Keratinocyte (primary cell): ENCODE results near the gene RASA3. TPM values are rescaled to one million over a fixed set of nuclear protein-coding genes. Genes with fewer than 3 reads are reported as not detected.
"Not testable (repeated sequence)": the region's sequence is repeated elsewhere in the genome, so short reads cannot be mapped to it uniquely, and the experiment has no call there.

ENCODE experiments used
- DNase-seq: peaks from one replicate; pipeline ENCODE4 v3.0.0-alpha.2; 2011; ENCODE audit warnings: low read depth, missing footprints, low spot score
- FAIRE-seq: peaks from 2 replicates; lab custom pipeline; 2011; peaks lifted over from hg19 to GRCh38; lab: Jason Lieb, UNC
- H2AFZ ChIP-seq: 2 replicates; pipeline ENCODE4 v1.6.0; 2012; ENCODE audit warnings: low read length, control low read depth, inconsistent platforms; ENCODE audit not compliant: control insufficient read depth
- H3K27ac ChIP-seq: 2 replicates; pipeline ENCODE4 v1.5.1; 2011; ENCODE audit warnings: low read length; ENCODE audit not compliant: control insufficient read depth, insufficient read depth
- H3K27me3 ChIP-seq: 3 replicates; pipeline ENCODE4 v1.6.0; 2011; ENCODE audit warnings: low read length; ENCODE audit not compliant: control insufficient read depth, insufficient read depth; ENCODE audit errors: extremely low read depth
- H3K36me3 ChIP-seq, 2 experiments: 2 replicates in 1 of 2; 3 replicates in 1 of 2; pipeline ENCODE4 v1.5.1; 2011; ENCODE audit warnings: low read length in 2 of 2, mild to moderate bottlenecking in 1 of 2; ENCODE audit not compliant: control insufficient read depth in 2 of 2, insufficient read depth in 2 of 2; ENCODE audit errors: extremely low read depth in 1 of 2
- H3K4me1 ChIP-seq: 3 replicates; pipeline ENCODE4 v1.5.1; 2011; ENCODE audit warnings: low read length; ENCODE audit not compliant: control insufficient read depth, insufficient read depth; ENCODE audit errors: extremely low read depth
- H3K4me2 ChIP-seq: 3 replicates; pipeline ENCODE4 v1.6.0; 2011; ENCODE audit warnings: low read depth, low read length; ENCODE audit not compliant: control insufficient read depth, insufficient read depth; ENCODE audit errors: extremely low read depth
- H3K4me3 ChIP-seq, 3 experiments: fragments of 200-600 bp in 1 of 3; sonication (generic) in 1 of 3; 2 replicates in 2 of 3; 3 replicates in 1 of 3; pipeline ENCODE4 v1.5.1; 2011 to 2016; ENCODE audit warnings: low read length in 3 of 3, mild to moderate bottlenecking in 3 of 3, control low read depth in 2 of 3, inconsistent platforms in 1 of 3, low read depth in 1 of 3, mixed read lengths in 1 of 3, mixed run types in 1 of 3, moderate library complexity in 1 of 3; ENCODE audit not compliant: control insufficient read depth in 2 of 3, insufficient read depth in 2 of 3; ENCODE audit errors: extremely low read depth in 1 of 3
- H3K79me2 ChIP-seq: 2 replicates; pipeline ENCODE4 v1.6.0; 2012; ENCODE audit warnings: low read length; ENCODE audit not compliant: control insufficient read depth, insufficient read depth
- H3K9ac ChIP-seq: 3 replicates; pipeline ENCODE4 v1.6.0; 2011; ENCODE audit warnings: low read length; ENCODE audit not compliant: control insufficient read depth, insufficient read depth; ENCODE audit errors: extremely low read depth
- H3K9me1 ChIP-seq: 3 replicates; pipeline ENCODE4 v1.6.0; 2011; ENCODE audit warnings: low read length; ENCODE audit not compliant: control insufficient read depth, insufficient read depth; ENCODE audit errors: extremely low read depth
- H3K9me3 ChIP-seq: 2 replicates; pipeline ENCODE4 v1.5.1; 2012; ENCODE audit warnings: low read depth, low read length; ENCODE audit not compliant: control insufficient read depth
- H4K20me1 ChIP-seq: 3 replicates; pipeline ENCODE4 v1.6.0; 2011; ENCODE audit warnings: low read length; ENCODE audit not compliant: control insufficient read depth, insufficient read depth; ENCODE audit errors: extremely low read depth
- CTCF ChIP-seq, 3 experiments: IDR thresholded peaks in 1 of 3; conservative IDR thresholded peaks in 1 of 3; optimal IDR thresholded peaks in 1 of 3; 2 replicates in 2 of 3; 3 replicates in 1 of 3; pipeline versions ENCODE3 to v1.5.1; 2011; ENCODE audit warnings: low read length in 3 of 3, mild to moderate bottlenecking in 3 of 3, moderate library complexity in 2 of 3, control low read depth in 1 of 3, inconsistent platforms in 1 of 3; ENCODE audit not compliant: insufficient read depth in 2 of 3; ENCODE audit errors: extremely low read depth in 1 of 3
- EZH2 ChIP-seq: IDR thresholded peaks from one replicate; pipeline ENCODE4 v1.6.1; 2012; ENCODE audit warnings: inconsistent platforms, mild to moderate bottlenecking, low read length, moderate library complexity
- dilution Hi-C: fragments of 300-500 bp; cut with MboI; formaldehyde crosslinking; loops from one replicate; pipeline ENCODE4 v1.7.0; 2020; ENCODE audit warnings: low sequenced_read_pairs; ENCODE audit not compliant: extremely low pct_ligation_motif_present
- polyA plus RNA-seq, 5 experiments: library from polyadenylated mRNA; depleted of rRNA in 3 of 5; stranded (reverse) in 3 of 5; stranded (forward) in 1 of 5; unstranded in 1 of 5; fragments of >200 nt; gene quantifications; 1 replicate in 1 of 5; 2 replicates in 3 of 5; 3 replicates in 1 of 5; pipeline versions ENCODE4 v1.2.1 to v1.2.3, GENCODE V29; 2011 to 2012; ENCODE audit warnings: missing spikeins in 2 of 5, low read depth in 1 of 5, low replicate concordance in 1 of 5

The RASA3 gene
- polyA plus RNA-seq, 1 donor (not counting 4 experiments of a cell fraction or from before 2014, with no cell fraction given) = 4.1 TPM

GRCh38 chr13:114077099-114077932 lies 55.1 kb downstream of the RASA3 start:
- Histone ChIP-seq H4K20me1 (no peaks in the 10 kb centered on the region), H3K27ac (no peak overlapping the region), H3K9me3 (no peaks in the 10 kb centered on the region), H3K4me3 (no peak overlapping the region), H3K9me1 (peaks cover 3% of the 10 kb centered on the region), H3K36me3 (no peaks in the 10 kb centered on the region), H3K9ac (no peak overlapping the region), H2AFZ (no peak overlapping the region), H3K27me3 (no peaks in the 10 kb centered on the region), H3K4me2 (no peak overlapping the region), H3K4me1 (peaks cover 14% of the 10 kb centered on the region), H3K79me2 (peaks cover 3% of the 10 kb centered on the region)
- dilution Hi-C loops = loop anchor here (10.0 kb wide), 1 partner anchor 47 kb away; no protein-coding TSS in a partner anchor
- FAIRE-seq = no peak
- TF ChIP-seq EZH2 = no peak
- no peak for TF ChIP-seq CTCF (optimal IDR thresholded peaks at IDR 0.05 in 1 of 3, IDR thresholded peaks at IDR 0.05 in 1 of 3, conservative IDR thresholded peaks at IDR 0.05 in 1 of 3; ENCODE audit: extremely low read depth in 1 of 3, insufficient read depth in 2 of 3, low read length in 3 of 3)
- DNase-seq = no peak

- H3K4me3 ChIP-seq = no peak overlapping the region
- no peaks in the 10 kb centered on the region for H3K9me3 ChIP-seq
- H3K27ac ChIP-seq = no peak overlapping the region
- no peak for TF ChIP-seq EZH2
- TF ChIP-seq CTCF (optimal IDR thresholded peaks at IDR 0.05 in 1 of 3, IDR thresholded peaks at IDR 0.05 in 1 of 3, conservative IDR thresholded peaks at IDR 0.05 in 1 of 3; ENCODE audit: extremely low read depth in 1 of 3, insufficient read depth in 2 of 3, low read length in 3 of 3) = no peak
- no peak for FAIRE-seq
- H3K9me1 ChIP-seq = peaks cover 3% of the 10 kb centered on the region
- DNase-seq = no peak
- dilution Hi-C loops = loop anchor here (10.0 kb wide), 1 partner anchor 48 kb away; no protein-coding TSS in a partner anchor
- H3K4me2 ChIP-seq = no peak overlapping the region
- H3K36me3 ChIP-seq = no peaks in the 10 kb centered on the region
- H4K20me1 ChIP-seq = no peaks in the 10 kb centered on the region
- peaks cover 3% of the 10 kb centered on the region for H3K79me2 ChIP-seq
- H2AFZ ChIP-seq = no peak overlapping the region
- peaks cover 14% of the 10 kb centered on the region for H3K4me1 ChIP-seq
- no peak overlapping the region for H3K9ac ChIP-seq
- no peaks in the 10 kb centered on the region for H3K27me3 ChIP-seq
Measured at GRCh38 chr13:114076329-114077090, 55.9 kb downstream of the RASA3 start.

GRCh38 chr13:114075811-114076210 lies 56.6 kb downstream of the RASA3 start:
- not testable (repeated sequence) for FAIRE-seq, H3K4me2 ChIP-seq, H3K4me3 ChIP-seq, H3K27me3 ChIP-seq, H3K9me1 ChIP-seq, H4K20me1 ChIP-seq, H3K9ac ChIP-seq, H3K9me3 ChIP-seq, H3K27ac ChIP-seq, H2AFZ ChIP-seq, H3K36me3 ChIP-seq, DNase-seq, H3K79me2 ChIP-seq
- H3K4me1 ChIP-seq = peaks cover 14% of the 10 kb centered on the region
- dilution Hi-C loops = loop anchor here (10.0 kb wide), 1 partner anchor 49 kb away; no protein-coding TSS in a partner anchor
